HG03439 (cell line): ENCODE data around the gene TNC.
"Not testable (repeated sequence)": the region's sequence is repeated elsewhere in the genome, so short reads cannot be mapped to it uniquely, and the experiment has no call there.

Source experiments
- ATAC-seq: cut with Tn5 transposase; IDR thresholded peaks from one replicate; pipeline ENCODE4 v1.9.1; 2021; ENCODE audit warnings: mild to moderate bottlenecking, moderate library complexity; ENCODE audit not compliant: unreplicated experiment

Gene TNC

GRCh38 chr9:115135821-115136778 is 18.1 kb upstream of the TNC start:
- ATAC-seq: no peak

GRCh38 chr9:115134941-115135340 is 17.0 kb upstream of the TNC start:
- no peak for ATAC-seq

- ATAC-seq: no peak
Observed at GRCh38 chr9:115133649-115134048, 15.7 kb upstream of the TNC start.

- no peak for ATAC-seq
Observed at GRCh38 chr9:115132648-115133047, 14.7 kb upstream of the TNC start.

- no peak for ATAC-seq
Observed at GRCh38 chr9:115130176-115130575, 12.2 kb upstream of the TNC start.

GRCh38 chr9:115128726-115129125 is 10.8 kb upstream of the TNC start:
- not testable (repeated sequence) for ATAC-seq

GRCh38 chr9:115127191-115127817 is 9.3 kb upstream of the TNC start:
- no peak for ATAC-seq

GRCh38 chr9:115126404-115126803 is 8.4 kb upstream of the TNC start:
- no peak for ATAC-seq

- no peak for ATAC-seq
Observed at GRCh38 chr9:115122937-115123336, 5.0 kb upstream of the TNC start.

- no peak for ATAC-seq
Observed at GRCh38 chr9:115121181-115121580, 3.2 kb upstream of the TNC start.

- no peak for ATAC-seq
Observed at GRCh38 chr9:115118879-115119218, 892 bp upstream of the TNC start.

GRCh38 chr9:115116421-115117284 is 1.3 kb downstream of the TNC start:
- no peak for ATAC-seq

GRCh38 chr9:115115924-115116323 is 2.0 kb downstream of the TNC start:
- no peak for ATAC-seq

- no peak for ATAC-seq
Observed at GRCh38 chr9:115115117-115115880, 2.7 kb downstream of the TNC start.

- no peak for ATAC-seq
Observed at GRCh38 chr9:115114546-115114945, 3.4 kb downstream of the TNC start.

GRCh38 chr9:115114084-115114483 is 3.9 kb downstream of the TNC start:
- no peak for ATAC-seq

- no peak for ATAC-seq
Observed at GRCh38 chr9:115111874-115112273, 6.1 kb downstream of the TNC start.

- ATAC-seq: no peak
Observed at GRCh38 chr9:115109486-115109885, 8.5 kb downstream of the TNC start.

- no peak for ATAC-seq
Observed at GRCh38 chr9:115107701-115108100, 10.3 kb downstream of the TNC start.

- no peak for ATAC-seq
Observed at GRCh38 chr9:115106642-115107041, 11.3 kb downstream of the TNC start.

GRCh38 chr9:115106001-115106400 is 12.0 kb downstream of the TNC start:
- ATAC-seq: no peak
